GM23248 (cell line): ENCODE measurements around the gene TNNI3. TPM values are rescaled to one million over a fixed set of nuclear protein-coding genes. Genes with fewer than 3 reads are reported as not detected.

ENCODE experiments used
- DNase-seq: peaks from one replicate; pipeline ENCODE4 v3.0.0-alpha.2; 2015
- H2AFZ ChIP-seq: fragments of 200-600 bp; sonication (generic); 2 replicates; pipeline ENCODE4 v1.6.1; 2016; ENCODE audit warnings: antibody characterized with exemption
- H3F3A ChIP-seq: fragments of 200-600 bp; sonication (generic); 2 replicates; pipeline ENCODE4 v1.6.1; 2016; ENCODE audit warnings: mild to moderate bottlenecking, antibody characterized with exemption, mixed run types; ENCODE audit not compliant: insufficient read depth
- H3K27ac ChIP-seq: fragments of 200-600 bp; sonication (generic); 2 replicates; pipeline ENCODE4 v1.5.1; 2016; ENCODE audit warnings: mild to moderate bottlenecking
- H3K27me3 ChIP-seq: fragments of 200-600 bp; sonication (generic); replicated peaks from 2 replicates; pipeline ENCODE4 v1.6.1; 2016; ENCODE audit warnings: mild to moderate bottlenecking; ENCODE audit not compliant: insufficient read depth
- H3K36me3 ChIP-seq: fragments of 200-600 bp; sonication (generic); 2 replicates; pipeline ENCODE4 v1.6.1; 2016; ENCODE audit warnings: low read depth, mild to moderate bottlenecking
- H3K4me1 ChIP-seq: fragments of 200-600 bp; sonication (generic); 2 replicates; pipeline ENCODE4 v1.6.1; 2016; ENCODE audit warnings: mild to moderate bottlenecking; ENCODE audit not compliant: insufficient read depth
- H3K4me2 ChIP-seq: fragments of 200-600 bp; sonication (generic); one replicate; pipeline ENCODE4 v1.6.1; 2016; ENCODE audit warnings: mild to moderate bottlenecking; ENCODE audit not compliant: unreplicated experiment
- H3K4me3 ChIP-seq: fragments of 200-600 bp; sonication (generic); 2 replicates; pipeline ENCODE4 v1.5.1; 2016; ENCODE audit warnings: mild to moderate bottlenecking
- H3K79me2 ChIP-seq: fragments of 200-600 bp; sonication (generic); 2 replicates; pipeline ENCODE4 v1.6.1; 2016; ENCODE audit warnings: mild to moderate bottlenecking; ENCODE audit not compliant: insufficient read depth
- H3K9ac ChIP-seq: fragments of 200-600 bp; sonication (generic); 2 replicates; pipeline ENCODE4 v1.6.1; 2016; ENCODE audit warnings: mild to moderate bottlenecking
- H3K9me2 ChIP-seq: fragments of 200-600 bp; sonication (generic); 2 replicates; pipeline ENCODE4 v1.6.1; 2016; ENCODE audit warnings: mixed run types, mild to moderate bottlenecking, moderate library complexity; ENCODE audit not compliant: insufficient read depth
- H3K9me3 ChIP-seq: fragments of 200-600 bp; sonication (generic); one replicate; pipeline ENCODE4 v1.6.1; 2017; ENCODE audit warnings: low read depth
- H4K20me1 ChIP-seq: fragments of 200-600 bp; sonication (generic); 2 replicates; pipeline ENCODE4 v1.6.0; 2016; ENCODE audit not compliant: insufficient read depth
- EZH2 ChIP-seq: fragments of 200-600 bp; sonication (generic); IDR thresholded peaks from 2 replicates; pipeline ENCODE4 v1.6.1; 2018; ENCODE audit warnings: antibody characterized with exemption, mild to moderate bottlenecking; ENCODE audit not compliant: insufficient read depth, poor library complexity, severe bottlenecking
- EZH2phosphoT487 ChIP-seq: fragments of 200-600 bp; sonication (generic); IDR thresholded peaks from 2 replicates; pipeline ENCODE4 v1.6.1; 2018; ENCODE audit warnings: antibody characterized with exemption, moderate library complexity, mild to moderate bottlenecking, low read depth; ENCODE audit not compliant: insufficient read depth
- WGBS, 2 experiments: methylation state at CpG; one replicate each; pipeline ENCODE4 v1.1.6; 2015 to 2017; ENCODE audit warnings: low lambda C conversion rate in 2 of 2, low coverage in 1 of 2; ENCODE audit errors: missing lambda C conversion rate in 2 of 2; 5-methylcytosine and 5-hydroxymethylcytosine counted together
- in situ Hi-C: fragments of 300-500 bp; cut with MboI; formaldehyde crosslinking; loops from 2 replicates; pipeline ENCODE4 v1.15.0; 2020
- polyA plus RNA-seq: library from polyadenylated mRNA; unstranded; fragments of >200 nt; fragmentation: Nextera tagmentation; extraction: Ambion mirVana; gene quantifications from 2 replicates; pipeline ENCODE4 v1.2.1, GENCODE V29; 2016
- total RNA-seq: library from RNA; depleted of rRNA; stranded (reverse); fragments of >200 nt; shearing (Covaris generic); gene quantifications from 2 replicates; pipeline ENCODE4 v1.2.3, GENCODE V29; 2014

The TNNI3 gene
- total and polyA plus RNA-seq, 2 experiments from 2014 or later, result not detected

DNA sequence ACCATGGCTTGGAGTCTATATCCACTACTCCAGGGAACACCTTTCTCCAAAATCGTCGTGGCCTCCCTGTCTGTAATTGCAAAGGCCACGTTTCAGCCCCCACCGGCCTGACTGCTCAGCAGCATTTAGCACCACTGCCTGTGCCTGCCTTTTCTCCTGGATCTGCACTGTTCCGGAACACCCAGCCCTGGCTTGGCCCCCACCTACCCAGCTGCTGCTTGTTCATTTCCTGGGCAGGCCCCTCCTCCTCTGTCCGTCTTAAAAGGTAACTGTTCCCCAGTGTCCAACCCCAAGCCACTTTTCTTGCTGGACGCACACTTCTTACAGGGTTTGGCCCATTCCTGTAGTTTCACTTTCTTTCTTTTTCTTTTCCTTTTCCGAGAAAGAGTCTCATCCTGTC lies 31.1 kb upstream of the TNNI3 start:
- no peak overlapping the region for H3K4me2 ChIP-seq
- 0 out of 2 replicates have a peak overlapping the region, but pooled peaks have one; percentile 27 for H2AFZ ChIP-seq
- TF ChIP-seq EZH2 (no peak), EZH2phosphoT487 (no peak)
- H3K9me2 ChIP-seq, result no peaks in the 10 kb centered on the region
- H3K27me3 ChIP-seq, result no peaks in the 10 kb centered on the region
- H3K4me1 ChIP-seq, result peaks cover 12% of the 10 kb centered on the region; the same call in 1 of the 2 replicates
- peak overlapping the region; percentile 72 for H3K9ac ChIP-seq
- peak overlapping the region; percentile 89 for H3K27ac ChIP-seq
- H3K36me3 ChIP-seq, result no peaks in the 10 kb centered on the region
- H4K20me1 ChIP-seq, result no peaks in the 10 kb centered on the region
- H3K9me3 ChIP-seq, result no peaks in the 10 kb centered on the region
- peaks cover 8% of the 10 kb centered on the region; the same call in 1 of the 2 replicates for H3F3A ChIP-seq
- WGBS, 2 experiments, result 55% methylated on average over 8 of the region's 8 CpGs
- DNase-seq, result no peak
- in situ Hi-C loops, result no loop called here
- no peak overlapping the region for H3K4me3 ChIP-seq
- H3K79me2 ChIP-seq, result no peaks in the 10 kb centered on the region

DNA sequence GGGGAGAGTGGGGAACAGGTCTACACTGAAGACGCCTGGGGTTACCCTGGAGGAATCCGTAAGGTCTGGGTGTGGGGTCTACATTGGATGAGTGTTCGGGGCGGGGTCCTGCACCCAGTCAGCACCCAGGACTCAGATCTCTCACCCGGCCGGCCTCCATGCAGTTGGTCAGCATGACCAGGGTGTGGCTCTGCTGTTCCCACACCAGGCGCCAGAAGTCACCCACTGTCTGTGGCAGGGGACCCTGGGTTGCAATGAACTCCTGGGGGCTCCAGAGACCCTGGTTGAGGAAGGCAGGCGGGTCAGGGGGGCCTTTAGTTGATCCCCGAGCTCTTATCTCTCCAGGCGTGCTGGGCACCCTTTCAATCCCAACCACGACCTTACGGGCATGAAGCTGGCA lies 28.5 kb upstream of the TNNI3 start:
- Histone ChIP-seq H3K4me3 (no peak overlapping the region), H3K9me3 (no peaks in the 10 kb centered on the region), H4K20me1 (no peaks in the 10 kb centered on the region), H3F3A (peaks cover 8% of the 10 kb centered on the region; the same call in 1 of the 2 replicates), H3K36me3 (no peaks in the 10 kb centered on the region), H3K27ac (no peak overlapping the region), H3K9ac (no peak overlapping the region), H3K4me2 (no peak overlapping the region), H2AFZ (no peak overlapping the region), H3K9me2 (no peaks in the 10 kb centered on the region), H3K79me2 (no peaks in the 10 kb centered on the region), H3K27me3 (no peaks in the 10 kb centered on the region), H3K4me1 (peaks cover 12% of the 10 kb centered on the region; the same call in 1 of the 2 replicates)
- DNase-seq, result no peak
- in situ Hi-C loops, result no loop called here
- 35 to 39% methylated on average over 11 to 12 of the region's 12 CpGs for WGBS, 2 experiments
- TF ChIP-seq EZH2phosphoT487 (no peak), EZH2 (no peak)

DNA sequence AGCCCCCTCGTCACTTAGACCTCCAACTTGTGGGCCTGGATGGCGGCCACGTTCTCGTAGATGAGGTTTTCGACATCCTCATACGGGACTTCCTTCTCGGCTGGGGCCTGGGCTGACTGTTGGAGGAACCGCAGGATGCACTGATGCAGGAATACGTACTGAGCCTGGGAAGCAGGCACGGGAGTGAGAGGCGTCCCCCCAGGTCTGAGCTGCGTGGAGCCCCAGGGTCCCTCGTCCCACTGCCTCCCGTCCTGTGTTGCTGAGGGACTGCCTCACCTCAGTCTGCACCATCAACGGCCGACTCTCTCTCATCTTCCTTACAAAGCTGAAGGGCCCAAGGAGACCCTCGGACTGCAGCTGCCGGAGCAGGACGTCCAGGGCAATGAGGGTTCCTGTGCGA lies 24.2 kb upstream of the TNNI3 start:
- no peaks in the 10 kb centered on the region for H3K9me2 ChIP-seq
- H3K27ac ChIP-seq, result no peak overlapping the region
- H3K4me3 ChIP-seq, result no peak overlapping the region
- no peak for DNase-seq
- no peaks in the 10 kb centered on the region for H3K36me3 ChIP-seq
- H3K9me3 ChIP-seq, result no peaks in the 10 kb centered on the region
- in situ Hi-C loops, result no loop called here
- TF ChIP-seq EZH2, result no peak
- TF ChIP-seq EZH2phosphoT487, result no peak
- 0 out of 2 replicates have a peak, but pooled peaks cover 6% of the 10 kb centered on the region for H3K4me1 ChIP-seq
- WGBS, 2 experiments, result 61 to 62% methylated on average over 19 to 20 of the region's 20 CpGs
- H2AFZ ChIP-seq, result no peak overlapping the region
- no peak overlapping the region for H3K9ac ChIP-seq
- H4K20me1 ChIP-seq, result no peaks in the 10 kb centered on the region
- no peaks in the 10 kb centered on the region for H3K79me2 ChIP-seq
- no peak overlapping the region for H3K4me2 ChIP-seq
- peaks cover 6% of the 10 kb centered on the region; the same call in 1 of the 2 replicates for H3K27me3 ChIP-seq
- H3F3A ChIP-seq, result no peaks in the 10 kb centered on the region

DNA sequence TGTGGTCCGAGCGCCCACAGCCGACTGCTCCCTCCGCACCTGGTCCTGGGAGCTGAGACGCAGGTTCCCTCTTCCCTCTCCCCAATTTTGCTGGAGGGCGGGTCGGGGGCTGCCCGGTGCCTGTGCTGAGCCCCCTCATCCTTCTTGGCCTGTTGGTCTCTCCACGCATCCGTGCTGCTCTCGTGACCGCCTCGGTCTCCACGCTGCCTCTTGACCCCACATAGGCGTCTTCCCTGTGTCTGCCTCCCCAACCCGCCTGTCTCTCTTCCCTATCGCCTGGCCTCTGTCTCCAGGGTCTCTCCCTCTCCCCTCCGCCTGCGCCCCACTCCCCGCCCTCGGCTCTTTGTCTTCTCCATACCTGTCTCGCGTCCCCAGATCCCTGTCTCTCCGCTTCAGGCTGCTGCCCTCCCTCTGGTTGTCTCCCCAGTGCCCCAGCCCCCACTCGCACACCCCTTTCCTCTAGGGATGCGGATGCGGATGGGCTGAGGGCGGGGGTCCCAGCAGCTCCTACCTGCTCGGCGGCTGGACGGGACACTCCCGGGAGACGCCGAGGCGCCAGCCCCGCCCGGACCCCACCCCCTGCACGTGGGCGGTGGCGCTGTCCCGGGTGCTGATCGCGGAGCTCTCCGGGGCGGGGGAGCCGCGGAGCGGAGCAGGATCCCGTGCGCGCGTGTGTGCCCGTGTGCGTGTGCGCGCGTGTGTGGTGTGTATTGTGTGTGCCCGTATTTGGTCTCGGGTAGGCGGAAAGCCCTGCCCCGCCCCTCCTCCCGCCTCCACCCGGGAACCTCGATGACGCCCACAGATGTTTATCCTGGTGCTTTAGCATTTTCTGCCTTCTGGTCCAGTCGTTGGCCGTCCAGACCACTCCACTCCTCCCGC lies 22.3 kb upstream of the TNNI3 start, which contains the start of gene SYT5:
Gene SYT5 (minus strand): TSS at position 684 of the 879 bp plus-strand sequence. CDS start 1,248 bp downstream, outside the sequence.
- DNase-seq, result peak; percentile 59
- H3K4me1 ChIP-seq, result 0 out of 2 replicates have a peak, but pooled peaks cover 6% of the 10 kb centered on the region
- H3K36me3 ChIP-seq, result no peaks in the 10 kb centered on the region
- no peaks in the 10 kb centered on the region for H3K79me2 ChIP-seq
- peak within 1 kb of the TSS; percentile 65 for H3K4me2 ChIP-seq
- H3K27ac ChIP-seq, result no peak within 1 kb of the TSS
- H3K9me2 ChIP-seq, result no peaks in the 10 kb centered on the region
- H3K4me3 ChIP-seq, result peak within 1 kb of the TSS; percentile 58
- H3K9me3 ChIP-seq, result no peaks in the 10 kb centered on the region
- H3F3A ChIP-seq, result no peaks in the 10 kb centered on the region
- WGBS, 2 experiments, result 4% methylated on average over 49 to 59 of the region's 68 CpGs
- H4K20me1 ChIP-seq, result no peaks in the 10 kb centered on the region
- 0 out of 2 replicates have a peak within 1 kb of the TSS, but pooled peaks have one; percentile 30 for H2AFZ ChIP-seq
- H3K9ac ChIP-seq, result peak within 1 kb of the TSS; percentile 52; the same call in 1 of the 2 replicates
- TF ChIP-seq EZH2phosphoT487 (no peak), EZH2 (no peak)
- in situ Hi-C loops, result no loop called here
- H3K27me3 ChIP-seq, result peaks cover 6% of the 10 kb centered on the region; the same call in 1 of the 2 replicates
